NCI-H2107 (cell line): ENCODE results near the gene DPP10.
"Not testable (repeated sequence)": the region's sequence is repeated elsewhere in the genome, so short reads cannot be mapped to it uniquely, and the experiment has no call there.

Source experiments
- DNase-seq: peaks from one replicate; lab custom pipeline; 2025; lab: John Stamatoyannopoulos, UW

DPP10 gene

DNA sequence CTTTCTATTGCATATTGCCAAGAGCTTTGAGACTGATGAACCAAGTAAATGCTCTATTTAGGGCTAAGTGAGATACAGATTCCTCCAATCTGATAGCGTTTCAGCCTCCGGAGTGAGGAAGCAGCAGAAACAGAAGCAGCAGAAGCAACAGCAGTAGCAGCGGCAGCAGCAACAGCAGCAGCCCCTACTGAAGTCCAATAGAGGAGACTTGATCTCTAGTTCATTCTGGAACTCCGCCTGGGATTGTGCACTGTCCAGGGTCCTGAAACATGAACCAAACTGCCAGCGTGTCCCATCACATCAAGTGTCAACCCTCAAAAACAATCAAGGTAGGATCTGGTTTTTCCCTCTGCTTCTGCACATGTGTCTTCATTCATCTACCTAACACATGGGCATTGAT is at the start of gene DPP10:
Gene DPP10, plus strand, starts transcription at position 132 of the 400 bp plus-strand sequence.
- no peak for DNase-seq

DNA sequence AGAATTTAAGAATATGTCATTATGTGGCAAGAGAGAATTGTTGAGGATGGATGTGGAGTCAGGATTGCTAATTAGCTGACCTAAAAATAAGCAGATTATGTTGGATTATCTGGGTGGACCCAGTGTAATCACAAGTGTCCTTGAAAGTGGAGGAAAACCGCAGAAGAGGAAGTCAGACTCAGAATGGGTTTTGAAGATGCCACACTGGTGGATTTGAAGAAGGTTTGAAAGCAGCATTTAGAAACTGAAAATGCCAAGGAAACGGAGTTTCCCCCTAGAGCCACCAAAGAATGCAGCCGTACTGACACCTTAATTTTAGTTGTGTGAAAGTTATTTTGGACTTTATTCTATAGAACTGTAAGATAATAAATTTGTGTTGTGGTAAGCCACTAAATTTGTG is 41.6 kb upstream of the DPP10 start:
- DNase-seq, result no peak

GRCh38 chr2:114405247-114406116 is 37.0 kb upstream of the DPP10 start:
- no peak for DNase-seq

DNA sequence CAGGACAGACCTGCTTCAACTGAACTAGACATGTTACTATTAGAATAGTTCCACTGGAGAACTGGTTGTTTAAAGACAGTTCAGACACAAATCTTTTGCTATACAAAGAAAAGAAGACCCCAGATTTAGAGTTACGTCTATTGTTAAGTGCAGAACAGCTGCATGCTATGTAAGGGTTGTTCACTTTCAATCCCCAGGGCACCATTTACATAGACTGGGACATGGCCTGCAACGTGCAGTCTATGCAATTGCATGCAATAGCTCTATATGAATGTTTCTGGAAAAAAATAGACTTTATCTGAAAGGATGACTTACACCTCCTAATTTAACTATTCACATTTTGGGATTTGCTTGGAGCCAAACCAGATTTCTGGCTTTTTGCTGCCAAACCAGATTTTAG is 36.1 kb upstream of the DPP10 start:
- no peak for DNase-seq

- not testable (repeated sequence) for DNase-seq
These were observed 35.1 kb upstream of the DPP10 start for GRCh38 chr2:114407353-114407752.

DNA sequence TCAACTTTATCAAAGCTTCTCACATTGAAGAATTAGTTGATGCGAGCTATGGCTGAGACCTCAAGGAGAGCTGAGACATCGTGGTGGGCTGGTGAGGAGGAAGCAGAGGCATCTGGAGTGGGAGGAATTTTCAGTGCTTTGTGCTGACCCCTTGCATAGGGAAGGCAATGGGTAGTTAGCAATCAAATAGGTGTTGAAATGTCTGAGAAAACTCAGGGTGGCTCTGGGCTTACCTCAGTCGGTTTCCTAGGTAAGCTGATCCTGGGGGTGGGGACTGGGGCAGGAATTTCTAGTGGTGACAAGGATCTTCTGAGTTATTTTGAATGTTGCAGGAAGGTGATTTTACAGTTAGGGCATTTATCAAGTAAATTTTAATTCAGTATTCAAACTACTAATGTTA is 20.7 kb upstream of the DPP10 start:
- no peak for DNase-seq

GRCh38 chr2:114424699-114425098 is 17.7 kb upstream of the DPP10 start:
- DNase-seq, result no peak

GRCh38 chr2:114426756-114427155 is 15.7 kb upstream of the DPP10 start:
- no peak for DNase-seq

GRCh38 chr2:114436329-114436728 is 6.1 kb upstream of the DPP10 start:
- no peak for DNase-seq

DNA sequence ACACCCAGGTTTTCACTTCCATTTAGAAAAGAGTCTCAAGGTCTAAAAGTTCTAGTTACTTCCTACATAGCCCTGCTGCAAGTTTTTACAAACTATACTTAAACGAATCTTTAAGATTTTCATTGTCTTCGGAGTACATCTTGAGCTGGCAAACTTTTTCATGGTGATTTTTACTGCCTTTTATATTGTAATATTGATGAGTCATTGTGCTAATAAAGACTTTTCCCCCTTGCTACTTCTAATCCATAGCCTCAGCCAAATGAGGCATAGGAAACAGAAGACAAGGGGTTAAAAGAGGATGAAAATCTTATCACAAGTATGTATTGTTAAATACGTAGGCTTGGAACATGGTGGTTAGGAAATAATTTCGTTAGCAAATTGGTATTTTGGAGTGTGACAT is 4.1 kb downstream of the DPP10 start:
- no peak for DNase-seq

DNA sequence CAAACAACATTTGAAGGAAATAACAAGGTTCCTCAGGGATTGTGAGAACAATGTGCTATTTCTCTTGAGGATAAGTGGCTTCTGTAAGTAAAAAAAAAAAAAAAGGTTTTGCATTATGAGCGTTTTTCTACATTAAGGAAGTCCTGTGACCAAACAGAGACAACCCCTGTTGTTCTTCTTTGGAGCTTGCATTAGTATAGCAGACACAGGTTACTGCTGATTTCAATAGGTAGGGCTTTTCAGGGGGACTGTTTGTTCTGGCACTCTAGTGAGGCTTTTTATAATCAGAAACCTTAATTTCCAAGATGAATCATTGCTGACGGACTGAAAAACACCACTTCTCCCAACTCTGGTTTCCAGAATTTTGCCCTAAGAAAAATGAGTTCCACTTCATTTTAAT is 8.2 kb downstream of the DPP10 start:
- no peak for DNase-seq

DNA sequence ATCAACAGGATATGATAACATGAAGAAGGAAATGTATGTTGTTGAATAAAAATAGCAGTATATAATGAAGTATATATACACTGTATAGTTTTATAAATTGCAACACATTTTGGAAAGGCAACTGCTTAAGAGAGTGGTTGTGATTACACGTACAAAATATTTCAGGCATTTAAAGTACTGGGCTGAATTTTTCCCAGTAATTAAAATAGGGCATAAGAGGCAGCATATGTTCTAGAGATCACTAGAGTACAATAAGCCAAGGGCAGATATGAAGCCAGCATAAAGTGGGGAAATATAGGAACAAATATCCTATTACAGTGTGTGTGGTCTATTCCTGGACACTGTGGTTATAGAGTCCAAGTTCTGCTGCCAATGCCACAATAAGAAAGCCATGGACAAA is 14.1 kb downstream of the DPP10 start:
- DNase-seq, result no peak

DNA sequence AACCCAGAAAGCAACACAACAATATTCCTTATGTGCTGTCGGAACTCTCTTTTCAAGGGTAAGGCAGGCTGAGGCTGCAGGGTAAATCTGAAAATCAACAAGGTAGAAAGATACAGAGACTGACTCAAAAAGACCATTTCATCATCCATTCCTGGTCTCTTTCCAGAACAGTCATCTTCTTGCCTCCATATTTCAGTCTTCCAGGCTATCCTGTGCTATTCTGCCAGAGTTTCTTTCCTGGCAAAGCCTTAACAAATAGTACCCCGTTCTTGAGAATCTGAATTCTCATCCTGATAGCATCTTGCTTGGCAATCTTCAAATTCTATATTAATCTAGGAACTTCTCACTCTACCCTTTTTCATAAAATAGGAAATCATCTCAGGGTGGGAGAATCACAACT is 15.5 kb downstream of the DPP10 start:
- DNase-seq, result no peak

- no peak for DNase-seq
These were observed 18.7 kb downstream of the DPP10 start for GRCh38 chr2:114461116-114461515.

- no peak for DNase-seq
These were observed 22.7 kb downstream of the DPP10 start for GRCh38 chr2:114464961-114465706.

- DNase-seq, result no peak
These were observed 25.9 kb downstream of the DPP10 start for GRCh38 chr2:114468343-114468742.

DNA sequence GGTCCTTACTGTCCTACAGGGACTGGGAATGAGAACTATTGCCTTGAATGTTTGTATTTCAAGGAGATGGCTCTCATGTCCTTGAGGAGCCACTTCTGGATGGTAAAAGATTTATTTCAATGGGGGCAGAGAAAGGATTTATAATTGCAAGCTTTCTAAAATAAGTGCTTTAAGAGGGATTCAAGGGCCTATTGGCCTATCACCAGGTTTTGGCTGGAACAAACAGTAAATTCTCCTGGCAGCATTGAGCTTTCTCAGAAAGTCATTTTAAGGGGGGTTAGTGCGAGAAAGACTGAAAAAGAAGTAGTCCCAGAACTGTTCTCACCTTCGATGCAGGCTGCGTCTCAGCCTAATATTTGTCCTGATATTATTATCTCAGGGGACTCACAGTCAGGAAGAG is 29.8 kb downstream of the DPP10 start:
- no peak for DNase-seq

DNA sequence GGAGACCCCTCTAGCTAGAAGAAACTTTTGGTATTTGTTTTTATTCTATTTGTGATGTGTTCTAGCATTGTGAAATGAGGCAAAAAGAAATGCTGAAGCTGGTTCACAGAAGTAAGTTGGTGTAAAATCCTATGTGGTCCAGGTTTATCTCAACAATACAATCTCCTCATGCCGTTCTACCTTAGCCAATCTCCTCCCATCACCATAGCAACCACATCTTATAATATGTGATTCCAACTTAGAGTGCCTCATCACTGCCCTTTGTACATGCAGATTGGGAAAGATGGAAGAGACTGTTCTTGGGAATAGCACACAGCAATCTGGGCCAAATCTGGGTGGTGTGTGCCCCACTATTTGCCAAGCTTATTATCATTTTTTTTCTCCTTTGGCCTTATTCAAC is 30.3 kb downstream of the DPP10 start:
- DNase-seq, result no peak

DNA sequence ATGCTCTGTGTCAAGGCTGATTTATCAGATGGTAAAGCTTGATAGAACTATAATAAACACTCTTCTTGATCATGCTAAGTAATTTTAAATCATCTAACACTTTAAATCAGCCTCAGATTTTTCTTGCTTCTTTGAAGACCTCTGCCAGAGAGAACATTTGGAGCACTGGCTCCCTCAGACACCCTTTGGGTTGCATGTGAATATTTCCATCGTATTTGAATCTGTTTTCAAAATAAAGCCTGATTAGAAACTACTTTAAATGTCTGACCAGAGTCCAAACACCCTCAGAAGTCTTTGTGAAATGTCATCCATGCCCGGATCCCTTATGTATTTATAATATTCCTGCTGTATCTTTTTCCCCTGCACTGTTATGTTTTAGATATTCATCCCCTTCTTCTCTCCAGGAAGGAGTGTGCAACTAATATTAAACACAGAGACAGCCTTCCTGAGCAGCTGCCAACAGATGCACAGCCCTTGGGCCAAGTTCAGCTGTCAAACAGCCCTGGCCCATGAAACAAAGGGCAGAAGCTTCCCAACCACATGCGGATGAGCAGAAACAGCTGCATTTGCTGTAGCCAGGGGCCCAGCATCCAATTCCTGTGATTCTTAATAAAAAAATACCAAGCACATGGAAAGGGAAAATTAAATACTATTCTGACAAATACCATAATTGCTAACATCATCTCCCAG is 46.5 kb downstream of the DPP10 start:
- DNase-seq, result no peak

GRCh38 chr2:114495046-114495445 is 52.6 kb downstream of the DPP10 start:
- no peak for DNase-seq

- no peak for DNase-seq
These were observed 54.5 kb downstream of the DPP10 start for GRCh38 chr2:114496959-114497358.

- no peak for DNase-seq
These were observed 56.7 kb downstream of the DPP10 start for GRCh38 chr2:114499101-114499500.

DNA sequence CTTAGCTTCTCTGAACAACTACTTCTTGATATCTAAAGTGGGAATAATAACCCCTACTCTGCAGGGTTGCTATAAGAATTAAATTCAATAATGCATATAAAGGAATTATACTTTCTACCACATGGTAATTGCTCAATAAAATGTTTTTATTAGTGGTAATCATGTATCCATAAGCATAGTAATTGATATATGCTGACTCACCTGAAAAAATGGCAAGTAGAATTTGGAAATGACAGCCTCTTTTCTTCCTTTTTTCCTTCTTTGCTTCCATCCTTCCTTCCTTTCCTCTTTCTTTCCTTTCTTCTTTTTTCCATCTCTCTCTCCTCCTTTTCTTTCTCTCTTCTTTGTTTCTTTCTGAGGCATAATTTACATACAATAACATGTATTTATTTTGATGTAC is 65.3 kb downstream of the DPP10 start:
- no peak for DNase-seq
